Duodenal mucosa (tissue), 2 donors: ENCODE results near the gene MYOZ2.
"Not testable (repeated sequence)": the region's sequence is repeated elsewhere in the genome, so short reads cannot be mapped to it uniquely, and the experiment has no call there.

Experiments
- H3K27ac ChIP-seq: one replicate; pipeline ENCODE4 v1.7.0; 2013; ENCODE audit warnings: low read depth, low read length
- H3K27me3 ChIP-seq, 2 donors: one replicate each; pipeline ENCODE4 v1.7.0; 2013; ENCODE audit warnings: low read length in 2 of 2, control low read depth in 1 of 2; ENCODE audit not compliant: insufficient read depth in 2 of 2, control insufficient read depth in 1 of 2
- H3K36me3 ChIP-seq, 2 donors: one replicate each; pipeline ENCODE4 v1.7.0; 2013; ENCODE audit warnings: low read length in 2 of 2, control low read depth in 1 of 2; ENCODE audit not compliant: insufficient read depth in 2 of 2, control insufficient read depth in 1 of 2
- H3K4me1 ChIP-seq, 2 donors: one replicate each; pipeline ENCODE4 v1.7.0; 2013; ENCODE audit warnings: low read length in 2 of 2, control low read depth in 1 of 2; ENCODE audit not compliant: insufficient read depth in 2 of 2, control insufficient read depth in 1 of 2
- H3K4me3 ChIP-seq, 2 donors: one replicate each; pipeline ENCODE4 v1.7.0; 2013; ENCODE audit warnings: low read length in 2 of 2, low read depth in 1 of 2
- H3K9ac ChIP-seq, 2 donors: one replicate each; pipeline ENCODE4 v1.7.0; 2013; ENCODE audit warnings: low read length in 2 of 2, low read depth in 1 of 2
- H3K9me3 ChIP-seq, 2 donors: one replicate each; pipeline ENCODE4 v1.7.0; 2013; ENCODE audit warnings: low read length in 2 of 2, control low read depth in 1 of 2; ENCODE audit not compliant: control insufficient read depth in 1 of 2

The MYOZ2 gene

GRCh38 chr4:119125931-119126330 lies 9.7 kb upstream of the MYOZ2 start:
- no peak overlapping the region for H3K4me3 ChIP-seq
- H3K9ac ChIP-seq, result no peak overlapping the region
- no peak overlapping the region for H3K27ac ChIP-seq

GRCh38 chr4:119128148-119128547 lies 7.5 kb upstream of the MYOZ2 start:
- no peak overlapping the region for H3K27ac ChIP-seq
- no peak overlapping the region for H3K4me3 ChIP-seq
- H3K36me3 ChIP-seq, result no peaks in the 10 kb centered on the region
- no peaks in the 10 kb centered on the region for H3K9me3 ChIP-seq
- H3K27me3 ChIP-seq, result no peaks in the 10 kb centered on the region
- no peak overlapping the region for H3K9ac ChIP-seq
- H3K4me1 ChIP-seq, result no peaks in the 10 kb centered on the region

More at GRCh38 chr4:119125931-119126330, 9.7 kb upstream of the MYOZ2 start:
- H3K36me3 ChIP-seq, result no peaks in the 10 kb centered on the region
- no peaks in the 10 kb centered on the region for H3K27me3 ChIP-seq
- H3K9me3 ChIP-seq, result no peaks in the 10 kb centered on the region
- H3K4me1 ChIP-seq, result no peaks in the 10 kb centered on the region

- Histone ChIP-seq H3K4me1 (no peaks in the 10 kb centered on the region), H3K4me3 (no peak overlapping the region), H3K27me3 (no peaks in the 10 kb centered on the region), H3K36me3 (no peaks in the 10 kb centered on the region), H3K9ac (no peak overlapping the region), H3K9me3 (no peaks in the 10 kb centered on the region), H3K27ac (no peak overlapping the region)
Measured at GRCh38 chr4:119130365-119131065, 5.1 kb upstream of the MYOZ2 start.

- Histone ChIP-seq H3K9ac (no peak overlapping the region), H3K9me3 (no peaks in the 10 kb centered on the region), H3K4me1 (no peaks in the 10 kb centered on the region), H3K27ac (no peak overlapping the region), H3K27me3 (no peaks in the 10 kb centered on the region), H3K4me3 (no peak overlapping the region), H3K36me3 (no peaks in the 10 kb centered on the region)
Measured at GRCh38 chr4:119131164-119131563, 4.5 kb upstream of the MYOZ2 start.

GRCh38 chr4:119132306-119132705 lies 3.3 kb upstream of the MYOZ2 start:
- Histone ChIP-seq H3K27me3 (no peaks in the 10 kb centered on the region), H3K27ac (no peak overlapping the region), H3K4me3 (no peak overlapping the region), H3K36me3 (no peaks in the 10 kb centered on the region), H3K9ac (no peak overlapping the region), H3K9me3 (no peaks in the 10 kb centered on the region), H3K4me1 (no peaks in the 10 kb centered on the region)

GRCh38 chr4:119136546-119136945 lies 914 bp downstream of the MYOZ2 start:
- Histone ChIP-seq H3K9ac (no peak overlapping the region), H3K27ac (no peak overlapping the region), H3K27me3 (no peaks in the 10 kb centered on the region)

GRCh38 chr4:119138046-119138445 lies 2.4 kb downstream of the MYOZ2 start:
- Histone ChIP-seq H3K4me1 (no peaks in the 10 kb centered on the region), H3K9ac (no peak overlapping the region), H3K27ac (no peak overlapping the region)

More at GRCh38 chr4:119136546-119136945, 914 bp downstream of the MYOZ2 start:
- no peaks in the 10 kb centered on the region for H3K36me3 ChIP-seq
- H3K4me1 ChIP-seq, result no peaks in the 10 kb centered on the region
- H3K4me3 ChIP-seq, result no peak overlapping the region
- no peaks in the 10 kb centered on the region for H3K9me3 ChIP-seq

GRCh38 chr4:119139311-119139710 lies 3.7 kb downstream of the MYOZ2 start:
- Histone ChIP-seq H3K9ac (no peak overlapping the region), H3K4me1 (no peaks in the 10 kb centered on the region), H3K4me3 (no peak overlapping the region), H3K36me3 (no peaks in the 10 kb centered on the region), H3K27me3 (no peaks in the 10 kb centered on the region), H3K9me3 (no peaks in the 10 kb centered on the region), H3K27ac (no peak overlapping the region)

More at GRCh38 chr4:119138046-119138445, 2.4 kb downstream of the MYOZ2 start:
- no peaks in the 10 kb centered on the region for H3K27me3 ChIP-seq
- no peaks in the 10 kb centered on the region for H3K36me3 ChIP-seq
- no peaks in the 10 kb centered on the region for H3K9me3 ChIP-seq
- no peak overlapping the region for H3K4me3 ChIP-seq

GRCh38 chr4:119139822-119140252 lies 4.2 kb downstream of the MYOZ2 start:
- Histone ChIP-seq H3K36me3 (no peaks in the 10 kb centered on the region), H3K4me3 (no peak overlapping the region), H3K27ac (no peak overlapping the region), H3K9me3 (no peaks in the 10 kb centered on the region), H3K4me1 (no peaks in the 10 kb centered on the region), H3K27me3 (no peaks in the 10 kb centered on the region), H3K9ac (no peak overlapping the region)

- not testable (repeated sequence) for H3K36me3 ChIP-seq, H3K4me1 ChIP-seq, H3K27me3 ChIP-seq, H3K4me3 ChIP-seq, H3K27ac ChIP-seq, H3K9me3 ChIP-seq, H3K9ac ChIP-seq
Measured at GRCh38 chr4:119141283-119141682, 5.7 kb downstream of the MYOZ2 start.
